Tibial nerve (tissue), 4 donors: ENCODE measurements around the gene CSNK1D. TPM values are rescaled to one million over a fixed set of nuclear protein-coding genes. Genes with fewer than 3 reads are reported as not detected.
A peak's percentile ranks its signal among the peaks of the same experiment; 100 is the strongest.

Source experiments
- DNase-seq, 2 donors: peaks; one replicate each; pipeline ENCODE4 v3.0.0-alpha.2; 2019; ENCODE audit warnings: low spot score in 2 of 2
- H3K27ac ChIP-seq, 4 donors: fragments of 200-600 bp; sonication (generic) in 3 of 4; one replicate each; pipeline ENCODE4 v1.5.1; 2017 to 2019; ENCODE audit warnings: mild to moderate bottlenecking in 1 of 4
- H3K27me3 ChIP-seq, 2 donors: fragments of 200-600 bp; sonication (generic) in 1 of 2; one replicate each; pipeline versions ENCODE4 v1.5.1 to v1.6.0; 2017 to 2019
- H3K36me3 ChIP-seq, 3 donors: fragments of 200-600 bp; sonication (generic); one replicate each; pipeline ENCODE4 v1.5.1; 2018 to 2019
- H3K4me1 ChIP-seq, 4 donors: fragments of 200-600 bp; sonication (generic) in 3 of 4; one replicate each; pipeline ENCODE4 v1.5.1; 2017 to 2019
- H3K4me3 ChIP-seq, 4 donors: fragments of 200-600 bp; sonication (generic) in 3 of 4; one replicate each; pipeline ENCODE4 v1.5.1; 2017 to 2019; ENCODE audit warnings: mild to moderate bottlenecking in 1 of 4, moderate library complexity in 1 of 4
- H3K9me3 ChIP-seq, 4 donors: fragments of 200-600 bp; sonication (generic) in 3 of 4; one replicate each; pipeline ENCODE4 v1.5.1; 2017 to 2019
- CTCF ChIP-seq, 5 experiments: fragments of 200-600 bp in 3 of 5; fragments of 450-650 bp in 2 of 5; sonication (generic) in 3 of 5; IDR thresholded peaks; one replicate each; pipeline ENCODE4 v1.5.1; 2016 to 2019; ENCODE audit warnings: antibody characterized with exemption in 5 of 5, mild to moderate bottlenecking in 3 of 5, moderate library complexity in 2 of 5
- EP300 ChIP-seq, 2 donors: sonication (generic); formaldehyde crosslinking; IDR thresholded peaks; one replicate each; pipeline ENCODE4 v1.6.1; 2017; ENCODE audit warnings: antibody characterized with exemption in 2 of 2, mild to moderate bottlenecking in 1 of 2
- POLR2A ChIP-seq, 2 donors: fragments of 450-650 bp; IDR thresholded peaks; one replicate each; pipeline ENCODE4 v1.6.1; 2017; ENCODE audit warnings: antibody characterized with exemption in 2 of 2, mild to moderate bottlenecking in 2 of 2, moderate library complexity in 2 of 2
- WGBS, 2 donors: methylation state at CpG; one replicate each; pipeline ENCODE4 v1.1.5; 2018; 5-methylcytosine and 5-hydroxymethylcytosine counted together
- total RNA-seq, 4 donors: library from RNA; depleted of rRNA; stranded (reverse); fragments of >200 nt; gene quantifications; one replicate each; pipeline ENCODE4 v1.1.0, GENCODE V29; 2016

Gene CSNK1D
- 100 to 1,000 TPM in 3 of 4 donors, 10 to 100 TPM in 1; 93.9 to 160 (median 124) TPM for total RNA-seq

DNA sequence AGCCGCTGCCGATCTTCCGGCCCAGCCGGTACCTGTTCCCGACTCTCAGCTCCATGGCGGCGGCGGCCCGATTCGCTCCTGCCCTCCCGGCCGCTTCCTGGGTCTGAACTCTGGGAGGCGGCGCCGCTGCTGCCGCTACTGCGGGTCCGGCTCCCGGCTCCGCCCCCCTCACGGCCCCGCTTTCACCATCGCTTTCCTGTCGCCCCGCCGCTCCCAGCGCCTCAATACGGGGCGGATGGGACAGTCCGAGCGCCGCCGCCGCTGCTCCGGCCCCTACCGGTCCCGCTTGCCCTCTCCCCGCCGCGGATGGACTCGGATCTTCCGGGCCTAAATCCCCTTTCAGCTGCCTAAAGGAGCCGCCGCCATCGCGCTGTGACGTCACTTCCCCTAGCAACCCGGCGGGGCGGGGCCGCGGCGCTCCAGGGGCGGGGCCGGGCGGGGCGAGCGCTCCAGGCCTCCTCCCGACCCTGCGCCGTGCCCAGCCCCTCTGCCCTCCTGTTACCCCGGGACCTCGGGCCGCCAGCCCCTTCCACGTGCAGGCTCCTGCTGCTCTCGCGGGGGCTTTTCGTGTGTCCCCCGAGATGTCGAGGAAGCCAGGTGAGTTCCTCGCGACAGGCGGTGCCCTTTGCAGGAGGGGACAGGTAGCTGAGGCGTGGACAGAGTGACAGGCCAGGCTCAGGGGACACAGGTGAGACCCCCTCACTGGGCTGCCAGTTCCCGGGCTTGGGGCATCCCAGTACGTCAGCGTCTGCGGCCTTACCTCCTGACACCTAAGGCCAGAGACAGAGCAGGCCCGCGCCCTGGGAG, at the start of gene CSNK1D:
Gene CSNK1D, minus strand, starts transcription at position 374 of the 807 bp plus-strand sequence. Its CDS starts 319 bp downstream, at position 55.
- peak within 1 kb of the TSS; percentile 80 to 98 (median 88) for H3K4me3 ChIP-seq
- H3K9me3 ChIP-seq = no peaks in the 10 kb centered on the region
- H3K27me3 ChIP-seq = no peaks in the 10 kb centered on the region
- WGBS, 2 donors = 8 to 10% methylated on average over 30 to 35 of the region's 80 CpGs
- H3K4me1 ChIP-seq = peaks cover 0 to 57% (median 40%) of the 10 kb centered on the region in 4 donors
- DNase-seq = peak; percentile 90 to 92
- peaks cover 0 to 38% (median 10%) of the 10 kb centered on the region in 3 donors for H3K36me3 ChIP-seq
- peak within 1 kb of the TSS; percentile 94 to 100 (median 99) for H3K27ac ChIP-seq
- TF ChIP-seq POLR2A (IDR thresholded peaks at IDR 0.05) = peak; percentile 51 to 83
- peak; percentile 61 to 97 for TF ChIP-seq EP300 (IDR thresholded peaks at IDR 0.05)
- TF ChIP-seq CTCF (IDR thresholded peaks at IDR 0.05) = peak in 2 of 5 experiments; percentile 19 to 39

DNA sequence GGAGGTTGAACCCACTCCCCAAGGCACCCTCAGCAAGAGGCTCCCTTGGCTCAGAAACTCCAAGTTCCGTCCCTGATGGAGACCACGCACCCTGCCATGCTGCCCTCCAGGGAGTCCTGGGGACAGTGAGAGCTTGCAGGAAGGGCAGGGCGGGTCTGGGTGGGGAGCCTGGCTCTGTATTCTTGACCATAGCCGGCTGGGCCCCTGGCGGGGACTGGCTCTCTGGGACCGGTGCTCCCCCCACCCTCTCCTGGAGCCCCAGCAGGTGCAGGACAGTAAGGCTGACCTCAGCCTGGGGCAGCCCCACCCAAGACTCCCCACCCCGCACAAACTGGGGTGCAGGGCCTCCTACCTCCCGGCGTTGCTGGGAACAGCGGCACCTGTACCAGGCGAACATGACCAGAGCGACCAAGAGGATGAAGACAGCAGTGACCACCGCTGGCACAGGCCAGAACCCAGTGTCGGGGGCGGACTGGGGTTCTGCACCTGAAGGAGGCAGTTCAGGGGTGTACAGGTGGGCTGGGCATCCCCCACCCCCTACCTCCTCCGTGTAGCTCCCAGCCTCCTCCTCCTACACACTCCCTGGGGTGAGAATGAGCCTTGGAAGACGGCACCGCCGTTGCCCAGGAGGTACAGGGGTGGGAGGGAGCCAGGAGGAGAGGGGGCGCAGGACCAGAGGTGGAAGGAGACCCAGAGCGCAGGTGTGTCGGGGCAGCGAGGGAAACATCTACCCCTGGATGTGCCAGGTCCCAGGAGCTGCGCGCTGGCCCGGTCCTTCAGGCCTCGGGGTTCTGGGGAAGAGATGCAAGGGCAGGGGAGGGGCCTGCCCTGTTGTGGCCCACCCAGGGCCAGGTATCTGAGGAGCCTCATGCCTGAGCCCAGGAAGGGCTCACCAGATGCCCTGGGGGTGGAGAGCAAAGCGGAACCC, 49.3 kb upstream of the CSNK1D start:
- Histone ChIP-seq H3K27me3 (peaks cover 0 to 32% of the 10 kb centered on the region in 2 donors), H3K27ac (no peak overlapping the region), H3K4me3 (no peak overlapping the region), H3K9me3 (no peaks in the 10 kb centered on the region), H3K4me1 (peaks cover 0 to 12% (median 4%) of the 10 kb centered on the region in 4 donors), H3K36me3 (no peaks in the 10 kb centered on the region)
- WGBS, 2 donors = 71 to 72% methylated on average over 20 to 24 of the region's 28 CpGs
- TF ChIP-seq EP300 (IDR thresholded peaks at IDR 0.05) (no peak), CTCF (IDR thresholded peaks at IDR 0.05) (no peak), POLR2A (IDR thresholded peaks at IDR 0.05) (no peak)
- DNase-seq = no peak

DNA sequence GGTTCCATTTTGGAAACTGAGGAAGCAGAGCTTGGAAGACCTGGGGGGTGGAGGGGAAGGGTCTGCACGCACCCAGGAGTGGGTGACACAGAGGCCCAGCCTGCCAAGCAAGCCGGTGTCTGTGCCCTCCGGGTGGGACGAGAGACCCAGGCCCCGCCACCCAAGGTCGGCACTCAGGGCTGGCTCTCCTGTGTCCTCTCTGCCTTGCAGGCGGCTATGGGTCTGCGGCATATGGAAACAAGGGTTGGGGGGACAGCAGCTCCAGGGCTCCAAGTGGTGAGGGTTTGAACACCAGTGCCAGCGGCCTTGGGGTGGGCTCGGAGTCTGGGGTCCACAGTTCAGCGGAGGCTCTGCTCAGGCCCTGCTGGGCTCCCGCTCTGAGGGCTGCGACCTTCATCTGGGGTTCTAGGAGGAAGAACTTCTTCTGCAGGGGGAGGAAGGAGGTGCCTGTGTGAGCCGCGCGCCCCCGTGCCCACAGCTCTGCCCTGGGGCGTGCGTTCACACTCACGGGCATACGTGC, 48.5 kb upstream of the CSNK1D start:
- no peak for DNase-seq
- TF ChIP-seq EP300 (IDR thresholded peaks at IDR 0.05) = no peak
- TF ChIP-seq POLR2A (IDR thresholded peaks at IDR 0.05) = no peak
- TF ChIP-seq CTCF (IDR thresholded peaks at IDR 0.05) = no peak
- H3K27me3 ChIP-seq = peaks cover 0 to 24% of the 10 kb centered on the region in 2 donors
- no peak overlapping the region for H3K27ac ChIP-seq
- H3K36me3 ChIP-seq = no peaks in the 10 kb centered on the region
- H3K9me3 ChIP-seq = no peaks in the 10 kb centered on the region
- 68 to 74% methylated on average over 13 to 21 of the region's 21 CpGs for WGBS, 2 donors
- H3K4me3 ChIP-seq = no peak overlapping the region
- peaks cover 0 to 12% (median 4%) of the 10 kb centered on the region in 4 donors for H3K4me1 ChIP-seq

DNA sequence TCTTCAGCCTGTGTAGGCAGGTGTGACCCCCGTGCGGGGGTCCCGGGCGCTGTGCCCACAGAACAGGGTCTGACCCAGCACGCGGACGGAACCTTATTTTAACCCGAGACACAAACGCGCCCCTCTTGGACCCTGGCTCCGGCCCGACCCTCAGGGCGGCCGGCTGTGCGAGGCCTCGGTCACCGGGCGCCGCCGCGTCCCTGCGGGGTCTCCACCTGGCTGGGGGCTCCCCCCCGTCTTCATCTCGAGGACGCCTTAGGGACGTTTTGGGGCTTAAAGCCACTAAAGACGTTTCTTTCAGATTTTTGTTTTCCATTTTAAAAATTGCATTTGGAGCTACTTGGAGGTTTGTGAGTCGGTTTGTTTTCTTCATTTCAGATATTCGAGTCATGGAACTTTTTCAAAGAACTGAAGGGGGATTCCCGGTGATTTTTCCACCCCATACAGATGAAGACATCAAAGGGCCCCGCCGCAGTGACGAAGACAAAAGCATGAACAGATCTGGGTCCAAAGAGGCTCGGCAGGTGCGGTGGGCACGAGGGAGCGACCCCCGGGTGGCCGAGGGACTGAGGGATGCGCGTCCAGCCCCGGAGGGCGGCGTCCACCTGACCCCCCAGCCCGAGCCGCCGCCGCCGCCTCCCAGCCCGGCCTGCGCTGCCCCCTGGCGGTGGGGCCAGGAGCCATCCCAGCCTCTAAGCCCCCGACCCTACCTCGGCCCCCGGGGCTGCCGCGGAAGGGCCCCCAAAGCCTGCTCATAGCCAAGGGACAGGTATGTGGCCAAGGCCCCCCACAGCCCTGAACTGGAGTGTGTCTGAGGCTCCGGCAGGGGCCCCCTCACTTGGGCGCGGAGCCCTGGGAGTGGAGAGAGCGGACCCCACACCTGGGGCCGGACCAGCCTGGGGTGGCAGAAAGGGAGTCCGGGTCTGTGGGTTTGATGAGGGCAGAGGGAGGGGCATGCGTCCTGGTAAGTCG, 47.7 kb upstream of the CSNK1D start:
- 42 to 49% methylated on average over 56 to 65 of the region's 65 CpGs for whole genome bisulfite sequencing, 2 donors
- H3K27ac ChIP-seq = no peak overlapping the region
- peaks cover 0 to 16% (median 5%) of the 10 kb centered on the region in 4 donors for H3K4me1 ChIP-seq
- TF ChIP-seq CTCF (IDR thresholded peaks at IDR 0.05) = peak; percentile 93 to 99 (median 97)
- TF ChIP-seq EP300 (IDR thresholded peaks at IDR 0.05) = no peak
- DNase-seq = no peak
- H3K4me3 ChIP-seq = peak overlapping the region in 1 of 4 donors; percentile 34
- H3K36me3 ChIP-seq = no peaks in the 10 kb centered on the region
- H3K9me3 ChIP-seq = no peaks in the 10 kb centered on the region
- H3K27me3 ChIP-seq = peaks cover 0 to 23% of the 10 kb centered on the region in 2 donors
